Heart left ventricle (tissue), 13 donors: ENCODE data around the gene UQCC5.

Source experiments
- CTCF ChIP-seq, 12 donors: fragments of 200-600 bp; sonication (generic) in 4 of 12; IDR thresholded peaks; one replicate each; pipeline versions ENCODE4 v1.5.0 to v1.8.0; 2018 to 2022; ENCODE audit warnings: antibody characterized with exemption in 12 of 12, mild to moderate bottlenecking in 5 of 12
- POLR2A ChIP-seq, 2 donors: fragments of 450-650 bp; IDR thresholded peaks; one replicate each; pipeline ENCODE4 v1.6.1; 2017; ENCODE audit warnings: antibody characterized with exemption in 2 of 2, mild to moderate bottlenecking in 2 of 2, moderate library complexity in 2 of 2
- donor health status: ischemic (EF 13 %, LVEDD 7.1; RV severe dilation, severe dysfunction).
- donor health status: DM: no; HTN: yes; CAD: no.
- donor health status: DM: no; HTN: no; CAD: no.
- donor health status: ischemic (EF 25% LVEDD 6.9; RV normal size, moderate dysfunction).
- donor health status: ischemic (EF 25% LVEDD 5.7; RV mildly dilated, moderate dysfunction).
- donor health status: ischemic (EF 35%, LVEDD 5.7; RV mildly dilated, moderate dysfunction).
- donor health status: nonischemic (EF 11% LVEDD 7.7; RV severe dilation, severe dysfunction).
- donor health status: DM: yes; HTN: yes; CAD: no.
- donor health status: PGD.
- donor health status: ischemic (EF 29% LVEDD 5.4; RV normal size, mild dysfunction).
- donor health status: nonischemic (EF 23%, LVEDD 6.1; RV moderate dilation, normal function).

- no peak for TF ChIP-seq CTCF (IDR thresholded peaks at IDR 0.05)
- no peak for TF ChIP-seq POLR2A (IDR thresholded peaks at IDR 0.05)
These were observed 11.4 kb upstream of the UQCC5 start for GRCh38 chr3:52524752-52525679.
